Ovary (tissue), 3 donors: ENCODE measurements around the gene SP6.

Experiments used
- CTCF ChIP-seq, 3 donors: fragments of 450-650 bp in 2 of 3; fragments of 200-600 bp in 1 of 3; IDR thresholded peaks; one replicate each; pipeline versions ENCODE4 v1.5.1 to v1.8.0; 2016 to 2022; ENCODE audit warnings: antibody characterized with exemption in 3 of 3, mild to moderate bottlenecking in 1 of 3
- EP300 ChIP-seq: sonication (generic); formaldehyde crosslinking; IDR thresholded peaks from one replicate; pipeline ENCODE4 v1.6.1; 2017; ENCODE audit warnings: antibody characterized with exemption
- POLR2A ChIP-seq: fragments of 450-650 bp; IDR thresholded peaks from one replicate; pipeline ENCODE4 v1.6.1; 2017; ENCODE audit warnings: antibody characterized with exemption, mild to moderate bottlenecking, moderate library complexity
- donor health status: DM: no; HTN: no; CAD: no.

GRCh38 chr17:47895856-47896671 is 45.1 kb upstream of the SP6 start, which contains the start of gene SP2:
- TF ChIP-seq CTCF (IDR thresholded peaks at IDR 0.05) (peak in 2 of 3 donors; percentile 27 to 39), POLR2A (peak; percentile 74), EP300 (no peak)
